ENCODE data around the gene RNF166.

GRCh38 chr16:88716201-88716600 lies 10.0 kb upstream of the RNF166 start:
- TF ChIP-seq EZH2 (optimal IDR thresholded peaks at IDR 0.05; ENCODE audit: low read depth, low read length) (no peak), CTCF (IDR thresholded peaks at IDR 0.05; ENCODE audit: low read length) (no peak)

All from MM.1S (cell line).